Activated CD8-positive, alpha-beta memory T cell treated with anti-CD3 and anti-CD28 coated beads for 36 hours (primary cell): Measurements from ENCODE around the gene PNMA8B. TPM values are rescaled to one million over a fixed set of nuclear protein-coding genes. Genes with fewer than 3 reads are reported as not detected.
"Not testable (repeated sequence)": the region's sequence is repeated elsewhere in the genome, so short reads cannot be mapped to it uniquely, and the experiment has no call there.

ENCODE experiments used
- CTCF ChIA-PET: fragments of 350-600 bp; sonication (Branson Sonifier 250); formaldehyde crosslinking; loops from one replicate; lab custom pipeline; 2021; ENCODE audit warnings: antibody characterized with exemption; lab: Charles Lee
- POLR2A ChIA-PET: fragments of 350-600 bp; sonication (Branson Sonifier 250); formaldehyde crosslinking; loops from one replicate; lab custom pipeline; 2021; ENCODE audit warnings: antibody characterized with exemption; lab: Charles Lee
- total RNA-seq, 2 experiments: library from RNA; stranded (reverse); gene quantifications; one replicate each; pipeline ENCODE4 v1.2.3, GENCODE V29; 2021

Gene PNMA8B
- total RNA-seq, 2 experiments from 2014 or later, result 0.08 TPM; not detected in 1

GRCh38 chr19:46515879-46516350, 20.2 kb upstream of the PNMA8B start:
- ChIA-PET POLR2A (no interaction called here), CTCF (interaction anchor here (0.6 to 2.1 kb wide), 10 partner anchors 23 to 236 kb away, joined by 3 to 8 read pairs (median 4); no protein-coding TSS in a partner anchor)

DNA sequence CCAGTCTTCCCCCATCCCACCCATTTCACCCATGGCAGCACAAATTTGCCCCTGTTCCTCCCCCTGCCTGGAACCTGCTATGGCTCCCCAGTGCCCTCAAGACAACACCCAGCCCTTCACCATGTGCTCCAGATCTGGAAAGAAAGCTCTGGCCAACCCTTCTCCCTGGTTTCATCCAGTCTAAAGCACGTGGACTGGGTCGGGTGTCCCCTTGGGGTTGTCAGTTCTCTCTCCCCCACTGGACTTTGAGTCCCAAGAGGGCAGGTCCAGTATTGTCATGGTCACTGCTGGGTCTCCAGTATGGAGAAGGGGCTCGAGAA, 19.6 kb upstream of the PNMA8B start:
- POLR2A ChIA-PET, result no interaction called here
- CTCF ChIA-PET, result interaction anchor here (1.2 to 2.1 kb wide), 4 partner anchors 24 to 126 kb away, joined by 3 to 8 read pairs (median 6); no protein-coding TSS in a partner anchor

DNA sequence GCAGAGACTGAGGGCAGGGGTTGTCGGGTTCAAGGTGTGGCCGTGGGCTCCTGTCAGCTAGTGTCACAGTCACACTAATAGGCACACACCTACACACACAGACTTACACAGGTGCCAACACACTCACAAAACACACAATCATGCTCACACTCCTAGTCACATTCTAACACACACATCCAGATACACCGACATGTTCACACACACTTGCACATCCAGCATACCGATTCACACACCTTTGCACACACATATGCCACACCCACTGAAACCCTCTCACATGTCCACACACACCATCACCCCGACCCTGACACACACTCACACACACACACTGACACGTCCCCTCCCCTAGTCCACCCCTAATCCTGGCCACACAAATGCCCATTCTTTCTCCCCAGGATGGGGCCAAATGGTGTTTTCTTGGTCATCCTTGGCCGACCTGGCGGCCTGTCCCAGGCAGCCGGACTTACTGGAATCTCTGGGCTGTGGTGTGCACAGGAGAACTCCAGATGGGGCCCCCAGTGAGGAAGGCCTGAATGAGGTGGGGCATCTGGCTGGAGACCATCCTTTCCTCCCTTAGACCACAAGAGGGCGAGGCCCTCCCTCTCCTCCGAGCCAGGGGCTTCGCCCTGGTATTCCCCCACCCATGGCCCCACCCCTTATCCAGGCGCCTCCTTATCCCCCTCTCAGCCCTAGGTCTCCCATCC, 19.1 kb upstream of the PNMA8B start:
- ChIA-PET CTCF (interaction anchor here (0.9 to 2.1 kb wide), 9 partner anchors 8 to 119 kb away, joined by 3 to 7 read pairs (median 5); no protein-coding TSS in a partner anchor), POLR2A (no interaction called here)

DNA sequence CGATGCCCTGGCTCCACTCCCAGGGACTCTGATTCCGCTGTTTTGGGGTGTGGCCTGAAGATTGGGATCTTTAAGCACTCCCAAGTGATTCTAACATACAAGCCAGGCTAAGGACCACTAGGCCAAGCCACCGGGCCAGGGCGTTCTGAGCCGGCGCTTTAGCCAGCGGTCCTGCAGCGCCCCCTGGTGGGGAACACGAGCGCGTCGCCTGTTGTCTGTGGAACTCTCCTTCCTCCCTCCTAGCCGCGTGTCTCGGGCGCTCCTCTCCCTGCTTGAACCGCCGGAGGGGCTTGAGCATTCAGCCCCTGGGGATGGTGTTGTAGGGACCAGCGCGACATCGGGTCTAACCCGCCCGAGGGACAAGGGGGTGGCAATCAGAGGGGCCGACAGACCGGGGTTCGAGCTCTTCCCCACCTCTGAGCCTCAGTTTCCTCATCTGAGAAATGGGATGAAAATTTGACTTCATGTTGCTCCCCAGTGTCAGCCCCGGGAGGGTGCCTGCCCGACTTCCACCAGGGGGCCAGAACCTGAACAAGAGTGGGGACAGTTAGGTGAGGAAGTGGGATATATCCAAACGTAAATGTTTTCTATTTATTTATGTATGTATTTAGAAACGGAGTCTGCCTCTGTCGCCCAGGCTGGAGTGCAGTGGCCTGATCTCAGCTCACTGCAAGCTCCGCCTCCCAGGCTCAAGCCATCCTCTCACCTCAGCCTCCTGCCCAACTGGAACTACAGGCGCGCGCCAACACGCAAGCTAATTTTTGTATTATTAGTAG, 18.0 kb upstream of the PNMA8B start:
- CTCF ChIA-PET, result interaction anchor here (0.6 to 2.7 kb wide), 11 partner anchors 9 to 200 kb away, joined by 3 to 10 read pairs (median 4); no protein-coding TSS in a partner anchor
- POLR2A ChIA-PET, result no interaction called here

DNA sequence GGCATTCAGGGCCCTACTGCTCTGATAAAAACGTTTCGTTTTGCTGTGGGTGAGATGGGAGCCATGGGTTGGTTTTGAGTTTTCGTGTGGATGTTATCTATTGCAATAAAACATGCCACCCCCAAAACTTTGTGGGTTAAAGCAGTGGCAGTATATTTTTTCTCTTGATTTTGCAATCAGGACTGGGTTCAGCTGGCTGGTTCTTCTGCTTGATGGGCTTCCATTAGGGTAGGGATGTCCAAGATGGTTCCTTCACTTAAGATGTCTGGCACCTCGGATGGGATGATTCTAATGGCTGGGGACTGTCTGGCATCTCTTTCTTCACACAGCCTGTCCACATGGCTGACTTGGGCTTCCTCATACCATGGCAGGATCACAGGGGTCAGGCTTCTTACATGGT, 15.6 kb upstream of the PNMA8B start:
- CTCF ChIA-PET, result interaction anchor here (1.3 to 2.7 kb wide), 4 partner anchors 20 to 115 kb away, joined by 3 to 10 read pairs (median 6); no protein-coding TSS in a partner anchor
- POLR2A ChIA-PET, result no interaction called here

GRCh38 chr19:46508206-46508605, 12.5 kb upstream of the PNMA8B start:
- ChIA-PET CTCF (interaction anchor here (1.0 to 1.4 kb wide), 3 partner anchors 20 to 71 kb away, joined by 3 to 4 read pairs (median 4); no protein-coding TSS in a partner anchor), POLR2A (interaction anchor here (0.5 kb wide), 1 partner anchor 790 kb away, joined by 5 read pairs; no protein-coding TSS in a partner anchor)

- ChIA-PET CTCF (interaction anchor here (1.4 kb wide), 1 partner anchor 102 kb away, joined by 3 read pairs; no protein-coding TSS in a partner anchor), POLR2A (no interaction called here)
Measured at GRCh38 chr19:46503848-46504453, 8.3 kb upstream of the PNMA8B start.

GRCh38 chr19:46502891-46503290, 7.2 kb upstream of the PNMA8B start:
- ChIA-PET POLR2A (no interaction called here), CTCF (no interaction called here)

- POLR2A ChIA-PET, result no interaction called here
- CTCF ChIA-PET, result interaction anchor here (1.0 kb wide), 1 partner anchor 14 kb away, joined by 3 read pairs; no protein-coding TSS in a partner anchor
Measured at GRCh38 chr19:46499692-46500091, 4.0 kb upstream of the PNMA8B start.

- CTCF ChIA-PET, result no interaction called here
- POLR2A ChIA-PET, result no interaction called here
Measured at GRCh38 chr19:46497773-46498172, 2.1 kb upstream of the PNMA8B start.

GRCh38 chr19:46496886-46497285, 1.2 kb upstream of the PNMA8B start:
- POLR2A ChIA-PET, CTCF ChIA-PET: not testable (repeated sequence)

DNA sequence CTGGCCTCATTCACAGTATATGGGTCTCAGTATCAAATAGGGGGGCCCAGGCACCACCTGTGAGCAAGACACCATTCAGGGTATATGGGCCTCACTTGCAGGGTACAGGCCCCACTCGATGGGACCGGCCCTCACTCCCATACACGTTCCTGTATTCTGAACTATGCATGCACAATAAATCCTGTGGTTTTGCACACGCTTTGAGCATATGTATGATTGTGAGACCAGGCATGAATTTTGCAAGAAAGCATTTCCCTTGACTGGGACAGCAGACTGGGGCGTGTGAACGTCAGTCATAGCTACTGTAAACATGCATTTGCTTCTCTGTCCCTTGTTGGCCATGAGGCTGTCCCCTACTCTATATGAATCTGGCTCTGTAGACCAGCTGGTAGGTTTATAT, 637 bp upstream of the PNMA8B start:
- POLR2A ChIA-PET, result no interaction called here

GRCh38 chr19:46494941-46495785, 504 bp downstream of the PNMA8B start:
- ChIA-PET CTCF (interaction anchor here (0.6 kb wide), 1 partner anchor 107 kb away, joined by 4 read pairs; no protein-coding TSS in a partner anchor), POLR2A (no interaction called here)

More for the DNA sequence above, 637 bp upstream of the PNMA8B start:
- CTCF ChIA-PET, result no interaction called here

GRCh38 chr19:46494146-46494940, 1.3 kb downstream of the PNMA8B start:
- CTCF ChIA-PET, result no interaction called here
- POLR2A ChIA-PET, result no interaction called here

DNA sequence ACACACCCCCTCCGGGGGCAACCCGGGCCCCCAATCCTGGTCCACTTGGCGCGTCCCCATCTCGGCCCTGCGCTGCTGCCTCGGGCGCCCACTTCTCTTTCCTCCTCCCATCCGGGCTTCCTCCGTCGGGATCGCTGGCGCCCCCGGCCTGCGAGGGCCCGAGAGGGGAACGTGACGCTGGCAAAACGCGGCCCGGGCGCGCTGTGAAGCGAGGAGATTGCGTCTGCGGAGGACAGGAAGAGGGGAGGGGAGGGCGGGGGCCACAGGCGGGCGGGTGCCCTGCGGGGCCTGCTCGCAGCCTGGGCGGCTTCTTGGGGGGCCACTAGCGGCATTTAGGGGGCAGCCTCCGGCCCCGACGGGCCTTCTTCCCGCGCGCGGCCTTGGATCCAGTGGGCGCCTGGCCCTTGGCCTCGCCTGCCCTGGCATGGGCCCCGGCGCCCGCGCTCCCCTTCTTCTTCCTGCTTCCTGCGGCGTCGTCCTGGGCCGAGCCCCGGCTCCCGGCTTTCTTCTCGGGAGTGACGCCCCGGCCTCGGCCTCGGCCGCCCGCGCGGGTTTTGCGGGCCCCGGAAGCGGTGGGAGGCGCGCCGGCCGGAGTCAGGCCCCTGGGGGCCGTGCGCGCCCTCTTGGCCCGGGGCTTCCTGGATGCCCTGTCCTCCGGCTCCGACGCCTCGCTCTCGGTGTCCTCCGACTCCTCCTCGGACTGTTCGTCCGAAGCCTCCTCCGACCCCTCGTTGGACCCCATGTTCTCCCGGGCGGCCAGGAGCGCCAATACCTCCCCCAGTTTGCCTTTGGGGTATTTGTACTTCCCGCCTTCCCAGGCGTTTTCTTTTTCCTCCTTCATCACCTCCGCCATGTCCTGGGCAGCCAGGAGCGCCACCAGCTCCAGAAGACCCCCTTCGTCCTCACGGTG, 2.2 kb downstream of the PNMA8B start:
- CTCF ChIA-PET, result interaction anchor here (0.6 kb wide), 1 partner anchor 147 kb away, joined by 5 read pairs; no protein-coding TSS in a partner anchor
- POLR2A ChIA-PET, result no interaction called here

GRCh38 chr19:46492841-46493235, 2.8 kb downstream of the PNMA8B start:
- CTCF ChIA-PET, result interaction anchor here (0.6 kb wide), 1 partner anchor 146 kb away, joined by 5 read pairs; no protein-coding TSS in a partner anchor
- POLR2A ChIA-PET, result no interaction called here
